T1000 (cell line): ENCODE data around the gene CHST15.

Experiments used
- DNase-seq: peaks from one replicate; lab custom pipeline; 2025; ENCODE audit warnings: mixed read lengths; lab: John Stamatoyannopoulos, UW

Gene CHST15

GRCh38 chr10:124092860-124093773 lies at the start of gene CHST15:
CHST15 (minus strand) TSS chr10:124093598; CDS start chr10:124046212, 47,386 bp downstream.
- no peak for DNase-seq

- no peak for DNase-seq
These were observed 49.6 kb upstream of the CHST15 start for GRCh38 chr10:124142960-124143359.

GRCh38 chr10:124142006-124142739 lies 48.8 kb upstream of the CHST15 start:
- DNase-seq = no peak

GRCh38 chr10:124138883-124139348 lies 45.5 kb upstream of the CHST15 start:
- DNase-seq = no peak

GRCh38 chr10:124138195-124138882 lies 44.9 kb upstream of the CHST15 start:
- DNase-seq = no peak

GRCh38 chr10:124134251-124134893 lies 41.0 kb upstream of the CHST15 start:
- no peak for DNase-seq

GRCh38 chr10:124132876-124133275 lies 39.5 kb upstream of the CHST15 start:
- DNase-seq = no peak

GRCh38 chr10:124132306-124132705 lies 38.9 kb upstream of the CHST15 start:
- no peak for DNase-seq

- DNase-seq = no peak
These were observed 37.8 kb upstream of the CHST15 start for GRCh38 chr10:124131172-124131571.

GRCh38 chr10:124130198-124130900 lies 37.0 kb upstream of the CHST15 start:
- no peak for DNase-seq

- DNase-seq = no peak
These were observed 36.1 kb upstream of the CHST15 start for GRCh38 chr10:124129471-124129870.

- DNase-seq = no peak
These were observed 35.4 kb upstream of the CHST15 start for GRCh38 chr10:124128811-124129145.

GRCh38 chr10:124127965-124128810 lies 34.8 kb upstream of the CHST15 start:
- no peak for DNase-seq

GRCh38 chr10:124127563-124127962 lies 34.2 kb upstream of the CHST15 start:
- no peak for DNase-seq

- no peak for DNase-seq
These were observed 33.6 kb upstream of the CHST15 start for GRCh38 chr10:124126983-124127385.

GRCh38 chr10:124126145-124126982 lies 33.0 kb upstream of the CHST15 start:
- no peak for DNase-seq

GRCh38 chr10:124125305-124126116 lies 32.1 kb upstream of the CHST15 start:
- no peak for DNase-seq

- DNase-seq = no peak
These were observed 31.4 kb upstream of the CHST15 start for GRCh38 chr10:124124769-124125161.
